Activated T-helper 2 cell treated with anti-CD3 and anti-CD28 coated beads, Interferon-gamma antibody, Interleukin-2, Interleukin-4, amounts not matched to agents 10 μg/mL and 5 μg/mL and 100 μg/mL, durations not matched to agents 14 hours and 24 hours and 36 hours (primary cell): Measurements from ENCODE around the gene FANCB. TPM values are rescaled to one million over a fixed set of nuclear protein-coding genes. Genes with fewer than 3 reads are reported as not detected.

Experiments
- DNase-seq: peaks from one replicate; pipeline ENCODE4 v3.0.0; 2021; ENCODE audit warnings: low spot score
- H3K27ac Mint-ChIP-seq: one replicate; pipeline ENCODE4 v1.8.0; 2021; ENCODE audit warnings: mixed read lengths
- H3K27me3 Mint-ChIP-seq: one replicate; pipeline ENCODE4 v1.8.0; 2021; ENCODE audit warnings: low read depth, mixed read lengths
- H3K36me3 Mint-ChIP-seq: one replicate; pipeline ENCODE4 v1.8.0; 2021; ENCODE audit warnings: low read depth, mixed read lengths
- H3K4me1 Mint-ChIP-seq: one replicate; pipeline ENCODE4 v1.8.0; 2021; ENCODE audit warnings: low read depth, mixed read lengths
- H3K4me3 Mint-ChIP-seq: one replicate; pipeline ENCODE4 v1.8.0; 2021; ENCODE audit warnings: low read depth, mild to moderate bottlenecking, moderate library complexity, mixed read lengths
- H3K9me3 Mint-ChIP-seq: one replicate; pipeline ENCODE4 v1.8.0; 2021; ENCODE audit warnings: mixed read lengths
- intact Hi-C: fragments of 100-400 bp; cut with micrococcal nuclease; formaldehyde crosslinking; loops from one replicate; pipeline ENCODE4 v1.15.1; 2023
- total RNA-seq: library from RNA; stranded (reverse); gene quantifications from 2 replicates; pipeline ENCODE4 v1.2.3, GENCODE V29; 2022

The FANCB gene
- total RNA-seq, 1 donor from 2014 or later = 14.2 TPM

DNA sequence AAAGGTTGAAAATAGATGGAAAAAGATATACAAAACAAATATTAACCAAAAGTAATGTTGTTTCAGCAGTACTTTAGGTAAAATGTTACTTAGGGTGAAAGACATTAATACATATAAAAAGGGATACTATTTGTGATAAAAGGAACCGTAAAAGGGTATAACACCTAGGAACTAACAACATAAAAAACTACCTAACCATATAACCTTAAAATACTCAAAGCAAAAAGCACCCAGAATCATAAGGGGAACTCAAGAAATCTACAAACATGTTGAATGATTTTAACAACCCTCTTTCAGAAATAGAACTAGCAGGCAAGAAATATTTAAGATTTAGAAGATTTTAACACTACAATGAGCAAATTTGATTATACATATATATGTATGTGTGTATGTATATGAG lies 11.8 kb upstream of the FANCB start:
- H3K27me3 Mint-ChIP-seq = no peaks in the 10 kb centered on the region
- no peak for DNase-seq
- no peak overlapping the region for H3K27ac Mint-ChIP-seq
- peaks cover 8% of the 10 kb centered on the region for H3K4me1 Mint-ChIP-seq
- no peak overlapping the region for H3K4me3 Mint-ChIP-seq
- no peaks in the 10 kb centered on the region for H3K9me3 Mint-ChIP-seq
- peaks cover 9% of the 10 kb centered on the region for H3K36me3 Mint-ChIP-seq
- intact Hi-C loops = loop anchor here (10.0 kb wide), 1 partner anchor 150 kb away; no protein-coding TSS in a partner anchor

DNA sequence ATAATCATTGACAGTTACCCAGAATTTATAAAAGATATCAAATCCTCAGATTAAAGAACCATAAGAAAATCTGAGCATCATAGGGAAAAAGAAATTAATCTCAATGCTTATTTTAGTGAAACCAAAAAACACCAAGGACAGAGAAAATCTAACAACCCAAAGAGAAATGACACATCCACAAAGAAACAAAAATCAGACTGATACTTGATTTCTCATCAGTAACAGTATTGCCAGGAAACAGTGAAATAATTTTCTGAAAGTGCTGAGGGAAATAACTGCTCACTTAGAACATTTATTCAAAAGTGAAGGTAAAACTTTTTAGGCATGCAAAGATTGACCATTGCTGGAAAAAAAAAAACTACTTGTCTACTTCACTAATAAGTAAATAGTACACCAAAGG lies 11.0 kb upstream of the FANCB start:
- peaks cover 10% of the 10 kb centered on the region for H3K4me1 Mint-ChIP-seq
- no peak overlapping the region for H3K4me3 Mint-ChIP-seq
- H3K36me3 Mint-ChIP-seq = peaks cover 9% of the 10 kb centered on the region
- H3K27me3 Mint-ChIP-seq = no peaks in the 10 kb centered on the region
- H3K9me3 Mint-ChIP-seq = no peaks in the 10 kb centered on the region
- no peak for DNase-seq
- H3K27ac Mint-ChIP-seq = peak overlapping the region; percentile 54
- intact Hi-C loops = loop anchor here (10.0 kb wide), 1 partner anchor 151 kb away; no protein-coding TSS in a partner anchor

DNA sequence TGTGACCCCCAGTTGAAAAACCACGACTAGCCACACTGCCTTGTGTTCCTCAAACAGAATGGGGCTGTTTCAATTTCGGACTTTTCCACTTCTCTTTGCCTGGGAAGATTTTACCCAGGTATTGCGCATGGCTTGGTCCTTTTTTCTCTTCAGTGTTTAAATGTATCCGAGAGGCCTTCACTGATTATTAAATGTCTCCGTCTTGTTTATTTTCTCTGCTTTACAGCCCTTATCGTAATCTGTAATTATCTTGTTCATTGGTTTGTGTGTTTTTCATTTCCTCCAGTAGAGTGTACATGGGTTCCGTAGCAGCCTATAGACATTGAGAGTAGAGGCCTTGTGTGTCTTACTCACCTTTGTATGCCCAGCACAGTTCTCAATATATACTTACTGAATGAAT lies 2.8 kb upstream of the FANCB start:
- H3K36me3 Mint-ChIP-seq = peaks cover 16% of the 10 kb centered on the region

DNA sequence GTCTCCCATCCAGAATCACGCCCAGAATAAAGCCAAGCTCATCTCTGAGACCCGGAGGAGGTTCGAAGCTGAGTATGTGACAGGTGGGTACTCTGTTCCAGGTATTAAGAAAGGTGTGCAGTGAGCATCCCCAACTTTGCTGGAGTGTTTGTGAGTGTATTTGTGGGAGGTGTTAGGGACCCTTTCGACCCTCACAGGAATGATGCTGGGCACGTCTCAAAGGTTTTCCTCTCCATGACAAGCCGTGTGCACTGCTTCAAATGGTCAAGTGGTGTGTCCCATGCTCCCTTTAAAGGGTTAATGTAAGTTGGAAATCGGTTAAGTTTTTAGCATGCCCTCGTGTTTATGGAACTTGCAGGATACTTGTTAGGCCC lies 794 bp upstream of the FANCB start:
- intact Hi-C loops = loop anchor here (1.0 to 2.0 kb wide), 4 partner anchors 37 to 462 kb away; partner anchors contain the start of gene PIGA
- Mint-ChIP-seq H3K36me3 (peaks cover 22% of the 10 kb centered on the region), H3K27ac (peak overlapping the region; percentile 80), H3K27me3 (no peaks in the 10 kb centered on the region), H3K4me3 (peak overlapping the region; percentile 83), H3K4me1 (peaks cover 27% of the 10 kb centered on the region), H3K9me3 (no peaks in the 10 kb centered on the region)
- no peak for DNase-seq

More for the DNA sequence above, 2.8 kb upstream of the FANCB start:
- intact Hi-C loops = no loop called here
- H3K9me3 Mint-ChIP-seq = no peaks in the 10 kb centered on the region
- no peak for DNase-seq
- no peaks in the 10 kb centered on the region for H3K27me3 Mint-ChIP-seq
- H3K4me1 Mint-ChIP-seq = peaks cover 23% of the 10 kb centered on the region
- no peak overlapping the region for H3K4me3 Mint-ChIP-seq
- no peak overlapping the region for H3K27ac Mint-ChIP-seq

DNA sequence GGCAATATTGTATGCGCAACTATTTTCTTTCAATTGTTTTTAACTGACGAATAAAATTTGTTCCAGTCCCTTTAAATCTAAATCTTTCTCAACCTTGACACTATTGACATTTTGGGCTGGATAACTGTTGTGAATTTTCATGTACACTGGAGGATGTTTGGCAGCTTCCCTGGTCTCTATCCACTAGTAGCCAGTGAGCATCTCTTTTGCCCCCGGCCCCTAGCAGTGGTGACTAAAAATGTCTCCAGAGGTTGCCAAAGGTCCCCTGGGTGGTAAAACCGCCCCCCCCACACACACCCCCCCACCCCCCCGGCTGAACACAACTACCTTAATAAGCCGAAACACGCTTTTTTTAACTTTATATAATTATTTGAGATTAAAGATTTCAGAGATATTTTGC lies 514 bp downstream of the FANCB start:
- Mint-ChIP-seq H3K36me3 (peaks cover 32% of the 10 kb centered on the region), H3K4me3 (peak overlapping the region; percentile 83), H3K27me3 (no peaks in the 10 kb centered on the region), H3K9me3 (peaks cover 6% of the 10 kb centered on the region), H3K4me1 (peaks cover 29% of the 10 kb centered on the region), H3K27ac (peak overlapping the region; percentile 76)
- intact Hi-C loops = loop anchor here (2.0 kb wide), 1 partner anchor 38 kb away; no protein-coding TSS in a partner anchor
- no peak for DNase-seq

DNA sequence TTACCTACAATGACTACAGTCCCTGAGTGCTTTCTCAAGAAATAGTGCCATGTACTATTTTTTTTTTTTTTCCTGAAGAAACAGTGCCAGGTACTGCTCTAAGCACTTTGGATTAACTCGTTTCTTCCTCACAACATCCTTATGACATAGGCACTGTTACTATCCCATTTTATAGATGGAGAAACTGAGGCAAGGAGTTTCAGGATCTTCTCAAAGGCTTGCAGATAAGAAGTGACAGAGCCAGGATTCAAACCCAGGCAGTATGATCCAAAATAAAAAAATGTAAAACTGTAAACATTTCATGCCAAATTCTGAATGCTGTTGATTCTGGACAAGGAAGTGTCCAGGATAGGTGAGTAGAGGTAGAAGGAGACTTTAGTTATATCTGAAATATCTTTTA lies 1.1 kb downstream of the FANCB start:
- H3K9me3 Mint-ChIP-seq = peaks cover 12% of the 10 kb centered on the region

DNA sequence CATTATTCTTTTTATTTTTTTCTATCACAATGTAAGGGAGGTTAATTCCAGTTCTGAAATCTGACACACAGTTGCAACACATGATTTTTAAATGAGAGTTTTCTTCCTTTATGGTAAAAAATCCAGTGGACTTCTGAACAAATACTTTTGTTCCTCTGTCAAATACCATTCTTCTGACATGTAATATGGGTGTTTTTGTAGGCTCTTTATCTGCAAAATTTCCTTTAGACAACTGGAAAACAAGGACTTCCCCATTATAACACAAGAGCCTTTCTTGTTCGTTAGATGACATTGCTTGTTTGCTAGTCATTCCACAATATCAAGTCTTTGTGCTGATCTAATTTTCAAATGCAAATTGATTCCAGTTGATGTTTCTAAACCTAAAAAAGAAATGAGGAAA lies 7.7 kb downstream of the FANCB start:
- intact Hi-C loops = no loop called here
- Mint-ChIP-seq H3K4me3 (no peak overlapping the region), H3K9me3 (peaks cover 15% of the 10 kb centered on the region), H3K27ac (no peak overlapping the region), H3K27me3 (no peaks in the 10 kb centered on the region), H3K4me1 (peaks cover 6% of the 10 kb centered on the region), H3K36me3 (peaks cover 40% of the 10 kb centered on the region)
- DNase-seq = no peak

More for the DNA sequence above, 1.1 kb downstream of the FANCB start:
- peak overlapping the region; percentile 18 for H3K27ac Mint-ChIP-seq
- intact Hi-C loops = loop anchor here (2.0 kb wide), 1 partner anchor 39 kb away; no protein-coding TSS in a partner anchor
- H3K27me3 Mint-ChIP-seq = no peaks in the 10 kb centered on the region
- H3K4me1 Mint-ChIP-seq = peaks cover 29% of the 10 kb centered on the region
- no peak for DNase-seq
- peak overlapping the region; percentile 83 for H3K4me3 Mint-ChIP-seq
- peaks cover 34% of the 10 kb centered on the region for H3K36me3 Mint-ChIP-seq

DNA sequence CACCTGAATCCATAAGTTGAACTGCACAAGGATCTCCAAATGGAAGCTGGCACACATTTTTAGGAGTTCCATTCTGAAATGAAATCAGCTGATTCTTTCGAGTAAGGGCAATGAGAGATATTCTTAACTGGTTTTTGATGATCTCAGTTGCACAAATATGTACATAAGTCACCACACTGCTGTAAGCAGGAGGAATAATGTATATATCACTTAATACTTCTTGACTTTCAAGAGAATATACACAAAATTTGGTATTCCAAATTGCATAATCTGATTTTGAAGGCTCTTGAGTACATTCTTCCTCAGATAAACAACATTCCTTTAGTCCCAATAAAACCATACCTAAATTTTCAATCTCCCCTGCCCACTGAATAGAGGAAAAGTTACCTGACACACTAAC lies 8.2 kb downstream of the FANCB start:
- H3K4me3 Mint-ChIP-seq = no peak overlapping the region
- H3K9me3 Mint-ChIP-seq = peaks cover 15% of the 10 kb centered on the region
- peaks cover 39% of the 10 kb centered on the region for H3K36me3 Mint-ChIP-seq
- H3K27ac Mint-ChIP-seq = no peak overlapping the region
- H3K4me1 Mint-ChIP-seq = peaks cover 5% of the 10 kb centered on the region
- no peak for DNase-seq
- H3K27me3 Mint-ChIP-seq = no peaks in the 10 kb centered on the region
- intact Hi-C loops = no loop called here

DNA sequence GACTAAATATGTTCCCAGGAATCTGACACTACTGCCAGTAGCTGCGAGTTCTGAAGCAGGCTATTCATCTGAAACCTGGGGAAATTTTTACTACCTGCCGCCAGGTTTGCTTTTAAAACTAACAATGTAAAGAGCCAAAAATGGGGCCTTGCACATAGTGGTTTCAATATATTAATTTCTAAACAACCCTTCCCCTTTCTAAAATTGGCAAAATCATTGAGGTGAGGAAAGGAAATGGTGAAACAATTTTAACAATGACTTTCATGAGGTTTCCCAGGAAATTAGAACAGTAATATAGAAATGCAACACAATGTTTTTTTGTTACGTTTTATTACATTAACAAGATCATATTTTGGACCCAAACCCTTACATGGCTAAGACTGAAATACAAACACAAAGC lies 21.3 kb downstream of the FANCB start:
- Mint-ChIP-seq H3K4me1 (peaks cover 3% of the 10 kb centered on the region), H3K36me3 (peaks cover 30% of the 10 kb centered on the region), H3K27ac (no peak overlapping the region), H3K9me3 (no peaks in the 10 kb centered on the region), H3K27me3 (no peaks in the 10 kb centered on the region), H3K4me3 (no peak overlapping the region)
- intact Hi-C loops = no loop called here
- no peak for DNase-seq

DNA sequence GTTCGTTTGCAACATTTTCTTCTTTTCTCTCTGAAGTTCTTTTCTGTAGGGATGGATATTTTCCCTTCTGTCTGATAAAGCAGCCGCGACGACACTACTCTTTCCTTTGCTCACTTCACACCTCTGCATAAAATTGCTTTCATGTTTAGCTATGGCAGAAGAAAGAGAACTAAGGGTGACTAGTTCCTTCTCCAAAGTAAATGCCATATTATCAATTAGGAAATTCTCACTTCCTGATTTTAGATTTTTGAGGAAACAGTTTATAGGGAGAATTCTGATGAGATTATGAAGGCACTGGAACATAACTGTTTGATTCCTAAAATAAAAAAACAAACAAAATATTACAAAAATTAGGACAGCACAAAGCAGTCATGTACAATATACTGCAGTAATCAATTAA lies 29.2 kb downstream of the FANCB start:
- Mint-ChIP-seq H3K9me3 (no peaks in the 10 kb centered on the region), H3K4me3 (no peak overlapping the region), H3K4me1 (no peaks in the 10 kb centered on the region), H3K27me3 (no peaks in the 10 kb centered on the region), H3K36me3 (peaks cover 36% of the 10 kb centered on the region), H3K27ac (no peak overlapping the region)
- DNase-seq = no peak
- intact Hi-C loops = no loop called here

DNA sequence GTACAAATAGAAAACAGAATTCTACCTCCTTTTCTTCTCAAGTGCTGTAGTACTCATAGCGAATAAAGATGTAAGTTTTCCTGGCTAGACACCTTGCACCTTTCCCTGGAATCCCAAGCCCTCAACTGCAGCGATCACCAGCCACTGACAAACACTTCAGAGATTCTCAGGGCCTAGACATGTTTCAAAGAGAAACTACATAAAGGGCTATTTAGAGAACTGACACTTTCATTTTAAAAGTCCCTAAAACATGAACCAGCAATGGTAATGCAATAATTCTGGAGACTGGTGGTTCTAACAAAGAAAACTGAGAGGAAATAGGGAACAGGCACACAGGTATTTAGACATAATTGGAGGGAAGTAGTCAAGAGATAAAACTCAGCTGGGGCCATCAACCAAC lies 35.7 kb downstream of the FANCB start:
- no peaks in the 10 kb centered on the region for H3K9me3 Mint-ChIP-seq
- no peak for DNase-seq
- intact Hi-C loops = no loop called here

DNA sequence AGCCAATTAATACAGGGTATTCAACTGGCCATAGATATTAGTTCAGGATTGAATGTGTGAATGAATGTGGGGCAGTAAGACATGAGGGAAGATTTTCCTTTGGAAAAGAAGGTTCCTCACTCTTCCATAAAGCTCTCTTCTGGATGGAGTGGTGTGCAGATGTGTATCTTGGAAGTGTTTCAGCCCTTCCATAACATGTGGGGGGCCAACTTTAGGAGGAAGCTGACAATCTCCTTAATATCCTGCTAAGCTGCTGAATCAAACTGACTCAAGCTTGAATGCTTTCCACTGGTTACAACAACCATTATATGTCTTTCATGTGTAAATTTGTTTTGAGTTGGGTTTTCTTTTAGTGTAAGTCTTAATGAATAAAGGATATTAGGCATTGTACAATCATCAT lies 40.3 kb downstream of the FANCB start:
- H3K9me3 Mint-ChIP-seq = no peaks in the 10 kb centered on the region
- intact Hi-C loops = no loop called here
- DNase-seq = no peak
- no peaks in the 10 kb centered on the region for H3K4me1 Mint-ChIP-seq
- H3K4me3 Mint-ChIP-seq = no peak overlapping the region
- no peak overlapping the region for H3K27ac Mint-ChIP-seq
- no peaks in the 10 kb centered on the region for H3K27me3 Mint-ChIP-seq
- peaks cover 36% of the 10 kb centered on the region for H3K36me3 Mint-ChIP-seq

More for the DNA sequence above, 35.7 kb downstream of the FANCB start:
- no peaks in the 10 kb centered on the region for H3K27me3 Mint-ChIP-seq
- no peak overlapping the region for H3K4me3 Mint-ChIP-seq
- H3K4me1 Mint-ChIP-seq = no peaks in the 10 kb centered on the region
- no peak overlapping the region for H3K27ac Mint-ChIP-seq
- peaks cover 47% of the 10 kb centered on the region for H3K36me3 Mint-ChIP-seq

DNA sequence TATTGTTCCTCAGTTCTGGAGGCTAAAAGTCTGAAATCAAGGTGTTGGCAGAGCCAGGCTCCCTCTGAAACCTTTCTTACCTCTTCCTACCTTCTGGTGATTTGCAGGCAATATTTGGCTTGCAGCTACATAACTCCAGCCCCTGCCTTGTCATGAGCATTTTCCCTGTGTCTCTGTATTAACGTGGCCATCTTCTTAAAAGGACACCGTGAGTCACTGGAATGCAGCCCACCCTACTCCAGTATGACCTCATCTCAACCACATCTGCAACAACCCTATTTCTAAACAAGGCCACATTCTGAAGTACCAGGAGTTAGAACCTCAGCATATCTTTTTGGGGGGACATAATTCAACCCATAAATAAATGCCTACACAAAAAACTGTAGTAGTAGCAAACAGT lies 40.7 kb downstream of the FANCB start:
- Mint-ChIP-seq H3K27me3 (no peaks in the 10 kb centered on the region), H3K27ac (no peak overlapping the region), H3K4me1 (no peaks in the 10 kb centered on the region), H3K36me3 (peaks cover 35% of the 10 kb centered on the region), H3K9me3 (no peaks in the 10 kb centered on the region), H3K4me3 (no peak overlapping the region)
- DNase-seq = no peak
- intact Hi-C loops = no loop called here

DNA sequence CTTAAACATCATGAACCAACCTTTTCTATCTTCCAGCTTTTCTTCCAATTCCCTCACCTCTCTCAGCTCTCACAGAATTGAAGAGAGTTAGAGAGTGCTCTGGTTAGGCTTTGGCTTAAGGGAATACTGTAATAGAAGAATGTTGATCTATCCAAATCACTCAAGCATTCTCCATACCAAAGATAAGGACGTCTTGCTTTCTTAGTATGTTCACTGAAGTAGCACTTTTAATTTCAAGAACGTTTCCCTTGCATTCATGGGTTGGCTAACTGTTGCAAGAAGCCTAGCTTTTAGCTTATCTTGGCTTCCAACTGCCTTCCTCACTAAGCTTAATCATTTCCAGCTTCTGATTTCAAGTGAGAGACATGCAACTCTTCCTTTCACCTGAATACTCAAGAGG lies 43.2 kb downstream of the FANCB start:
- Mint-ChIP-seq H3K27me3 (no peaks in the 10 kb centered on the region), H3K4me1 (no peaks in the 10 kb centered on the region), H3K27ac (no peak overlapping the region), H3K4me3 (no peak overlapping the region), H3K9me3 (no peaks in the 10 kb centered on the region), H3K36me3 (peaks cover 16% of the 10 kb centered on the region)
- DNase-seq = no peak
- intact Hi-C loops = no loop called here
